AG04450 (cell line): Measurements from ENCODE around the gene SART1. TPM values are rescaled to one million over a fixed set of nuclear protein-coding genes. Genes with fewer than 3 reads are reported as not detected.
A peak's percentile ranks its signal among the peaks of the same experiment; 100 is the strongest.

Source experiments
- CTCF ChIA-PET: fragments of 300-600, 350-600 bp; formaldehyde crosslinking; extraction: SDS; loops from one replicate; lab custom pipeline; 2022; ENCODE audit warnings: antibody characterized with exemption, inconsistent platforms; lab: Charles Lee
- POLR2A ChIA-PET: fragments of 350-600 bp; formaldehyde crosslinking; extraction: SDS; loops from one replicate; lab custom pipeline; 2021; ENCODE audit warnings: antibody characterized with exemption, inconsistent platforms; lab: Yijun Ruan, JAX
- DNase-seq: peaks from one replicate; pipeline ENCODE4 v3.0.0-alpha.2; 2011; ENCODE audit warnings: low read depth, low spot score
- H3K27ac ChIP-seq: one replicate; pipeline ENCODE4 v1.5.1; 2012; ENCODE audit warnings: low read depth, low read length, control low read depth
- H3K27me3 ChIP-seq: one replicate; pipeline ENCODE4 v1.6.0; 2012; ENCODE audit warnings: low read length; ENCODE audit not compliant: control insufficient read depth, insufficient read depth
- H3K4me3 ChIP-seq: 2 replicates; pipeline ENCODE4 v1.5.1; 2011; ENCODE audit warnings: mild to moderate bottlenecking, low read depth, low read length, control low read depth
- H3K9me3 ChIP-seq: 2 replicates; pipeline ENCODE4 v1.5.1; 2012; ENCODE audit warnings: low read length; ENCODE audit not compliant: control insufficient read depth, insufficient read depth
- CTCF ChIP-seq: IDR thresholded peaks from 2 replicates; pipeline ENCODE4 v1.5.1; 2011; ENCODE audit warnings: low read depth, low read length, control low read depth, inconsistent platforms
- polyA plus RNA-seq: library from polyadenylated mRNA; depleted of rRNA; stranded (reverse); fragments of >200 nt; gene quantifications from 2 replicates; pipeline ENCODE4 v1.2.3, GENCODE V29; 2011

Gene SART1
- polyA plus RNA-seq, 1 experiment, result 14.3 TPM

GRCh38 chr11:66015936-66016792 lies 54.6 kb downstream of the SART1 start:
- no peak overlapping the region for H3K4me3 ChIP-seq
- H3K27ac ChIP-seq, result peak overlapping the region; percentile 21
- ChIA-PET CTCF (no interaction called here), POLR2A (interaction anchor here (1.2 kb wide), 1 partner anchor 155 kb away, joined by 3 read pairs; no protein-coding TSS in a partner anchor)
- no peaks in the 10 kb centered on the region; the same call in 1 of the 2 replicates for H3K9me3 ChIP-seq
- TF ChIP-seq CTCF, result no peak
- peaks cover 3% of the 10 kb centered on the region for H3K27me3 ChIP-seq
- DNase-seq, result no peak

- ChIA-PET CTCF (no interaction called here), POLR2A (interaction anchor here (1.2 kb wide), 1 partner anchor 156 kb away, joined by 3 read pairs; no protein-coding TSS in a partner anchor)
- Histone ChIP-seq H3K27ac (no peak overlapping the region), H3K4me3 (no peak overlapping the region), H3K27me3 (peaks cover 3% of the 10 kb centered on the region), H3K9me3 (no peaks in the 10 kb centered on the region; the same call in 1 of the 2 replicates)
- no peak for TF ChIP-seq CTCF
- no peak for DNase-seq
Measured at GRCh38 chr11:66016793-66017177, 55.3 kb downstream of the SART1 start.

- DNase-seq, result no peak
- Histone ChIP-seq H3K27me3 (peaks cover under 1% of the 10 kb centered on the region), H3K9me3 (no peaks in the 10 kb centered on the region), H3K4me3 (no peak overlapping the region), H3K27ac (no peak overlapping the region)
- CTCF ChIA-PET, result no interaction called here
- no peak for TF ChIP-seq CTCF
- POLR2A ChIA-PET, result interaction anchor here (1.2 kb wide), 1 partner anchor 156 kb away, joined by 3 read pairs; no protein-coding TSS in a partner anchor
Measured at GRCh38 chr11:66017321-66017720, 55.8 kb downstream of the SART1 start.

- CTCF ChIA-PET, result interaction anchor here (0.8 to 3.8 kb wide), 2 partner anchors 24 to 25 kb away, joined by 3 to 48 read pairs; no protein-coding TSS in a partner anchor
- no peak overlapping the region for H3K27ac ChIP-seq
- POLR2A ChIA-PET, result no interaction called here
Measured at GRCh38 chr11:66020212-66020611, 58.7 kb downstream of the SART1 start.

More at GRCh38 chr11:66020212-66020611, 58.7 kb downstream of the SART1 start:
- no peak for DNase-seq
- Histone ChIP-seq H3K27me3 (no peaks in the 10 kb centered on the region), H3K9me3 (no peaks in the 10 kb centered on the region), H3K4me3 (no peak overlapping the region)
- no peak for TF ChIP-seq CTCF
